Measurements from ENCODE around the gene OR4S2. TPM values are rescaled to one million over a fixed set of nuclear protein-coding genes. Genes with fewer than 3 reads are reported as not detected.

OR4S2 gene
- not detected for total RNA-seq

- no peaks in the 10 kb centered on the region for H3K9me3 ChIP-seq (ENCODE audit: low read depth, low read length)
- no peak within 1 kb of the TSS for H3K4me3 ChIP-seq (ENCODE audit: low read length)
- no peaks in the 10 kb centered on the region for H3K4me1 ChIP-seq (ENCODE audit: insufficient read depth, low read length)
- H3K27me3 ChIP-seq (ENCODE audit: insufficient read depth, low read length) = no peaks in the 10 kb centered on the region
These were observed at the start of gene OR4S2 for GRCh38 chr11:55648027-55648426. OR4S2 (plus strand) TSS chr11:55648327; CDS start chr11:55650904, 2,577 bp downstream.

DNA sequence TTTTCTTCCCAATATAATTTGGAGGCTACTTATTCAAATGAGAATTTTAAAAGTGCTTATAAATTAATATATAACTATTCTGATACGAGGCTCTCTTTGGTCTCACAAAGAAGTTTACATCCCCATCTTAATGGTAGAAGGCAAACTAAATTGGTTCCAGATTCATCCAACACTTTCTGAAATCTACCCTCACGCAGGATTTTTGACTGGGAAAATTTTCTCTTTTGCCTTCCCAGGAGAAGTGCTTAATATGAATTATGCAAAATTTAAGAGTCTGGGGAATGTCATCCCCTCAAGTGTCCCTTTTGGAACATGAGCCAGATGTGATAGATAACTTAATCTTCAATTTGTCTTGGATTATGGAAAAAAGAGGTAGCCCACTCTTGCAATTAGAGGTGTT, 40.6 kb upstream of the OR4S2 start, which contains the start of gene OR4C11:
OR4C11 (minus strand) TSS at position 101 of the 400 bp plus-strand sequence. CDS start 3,272 bp downstream, outside the sequence.
- Histone ChIP-seq H3K27me3 (ENCODE audit: insufficient read depth, low read length) (no peaks in the 10 kb centered on the region), H3K4me1 (ENCODE audit: insufficient read depth, low read length) (no peaks in the 10 kb centered on the region), H3K9me3 (ENCODE audit: low read depth, low read length) (no peaks in the 10 kb centered on the region), H3K4me3 (ENCODE audit: low read length) (no peak within 1 kb of the TSS)

DNA sequence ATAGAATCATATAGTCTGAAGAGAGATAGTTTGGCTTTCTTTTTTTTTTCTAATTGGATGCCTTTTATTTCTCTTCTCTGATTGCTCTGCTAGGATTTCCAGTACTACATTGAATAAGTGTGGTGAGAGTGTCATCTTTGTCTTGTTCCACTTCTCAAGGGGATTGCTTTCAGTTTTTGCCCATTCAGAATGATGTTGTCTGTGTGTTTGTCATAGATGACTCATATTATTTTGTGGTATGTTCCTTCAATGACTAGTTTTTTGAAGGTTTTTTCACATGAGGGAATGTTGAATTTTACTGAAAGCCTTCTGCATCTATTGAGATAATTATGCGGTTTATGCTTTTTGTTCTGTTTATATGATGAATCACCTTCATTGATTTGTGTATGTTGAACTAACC, 23.6 kb upstream of the OR4S2 start:
- Histone ChIP-seq H3K4me3 (ENCODE audit: low read length) (no peak overlapping the region), H3K4me1 (ENCODE audit: insufficient read depth, low read length) (no peaks in the 10 kb centered on the region), H3K9me3 (ENCODE audit: low read depth, low read length) (no peaks in the 10 kb centered on the region), H3K27me3 (ENCODE audit: insufficient read depth, low read length) (no peaks in the 10 kb centered on the region)

GRCh38 chr11:55634813-55635212, 13.3 kb upstream of the OR4S2 start, which contains the start of gene OR4P4:
OR4P4 (plus strand) TSS chr11:55635113.
- Histone ChIP-seq H3K4me1 (ENCODE audit: insufficient read depth, low read length) (no peaks in the 10 kb centered on the region), H3K4me3 (ENCODE audit: low read length) (no peak within 1 kb of the TSS)

DNA sequence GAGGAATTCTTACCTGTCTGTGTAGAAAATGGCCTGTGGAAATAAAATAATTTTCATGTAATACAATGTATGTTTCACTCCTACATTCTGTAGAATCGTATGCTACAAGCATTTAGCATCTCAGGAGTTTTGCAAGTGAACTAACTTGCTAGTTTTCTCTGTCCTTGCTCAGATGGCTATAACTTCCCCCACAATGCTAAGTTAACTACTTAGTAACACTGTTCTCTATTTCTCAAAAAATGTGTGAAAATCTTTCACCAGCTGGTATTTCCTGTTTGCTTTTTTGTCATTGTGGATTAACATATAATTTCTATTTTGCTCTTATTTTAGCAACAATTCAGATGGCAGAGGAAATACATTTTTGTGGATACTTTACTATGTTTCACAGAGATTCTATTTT, 4.4 kb downstream of the OR4S2 start:
- Histone ChIP-seq H3K4me1 (ENCODE audit: insufficient read depth, low read length) (no peaks in the 10 kb centered on the region), H3K27me3 (ENCODE audit: insufficient read depth, low read length) (no peaks in the 10 kb centered on the region), H3K9me3 (ENCODE audit: low read depth, low read length) (no peaks in the 10 kb centered on the region), H3K4me3 (ENCODE audit: low read length) (no peak overlapping the region)

More at GRCh38 chr11:55634813-55635212, 13.3 kb upstream of the OR4S2 start, which contains the start of gene OR4P4:
- no peaks in the 10 kb centered on the region for H3K9me3 ChIP-seq (ENCODE audit: low read depth, low read length)
- no peaks in the 10 kb centered on the region for H3K27me3 ChIP-seq (ENCODE audit: insufficient read depth, low read length)

DNA sequence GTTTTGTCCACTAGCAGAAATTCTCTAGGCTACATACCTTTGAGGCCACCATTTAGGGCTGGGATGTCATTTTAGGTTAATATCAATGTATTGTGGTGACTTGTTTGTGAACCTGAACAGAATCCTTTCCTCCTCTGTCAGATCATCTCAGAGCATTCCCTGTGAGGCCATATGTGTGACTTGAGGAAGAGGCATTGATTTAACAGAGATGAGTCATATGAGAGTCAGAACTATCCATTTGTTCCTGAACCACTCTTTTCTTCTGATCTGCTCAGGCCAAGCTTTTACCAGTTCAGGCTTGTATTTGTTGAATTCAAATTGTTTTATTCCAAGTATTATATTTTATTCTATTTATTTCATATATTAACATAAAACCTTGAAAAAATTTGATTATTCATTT, 7.0 kb downstream of the OR4S2 start:
- H3K4me3 ChIP-seq (ENCODE audit: low read length) = no peak overlapping the region
- no peaks in the 10 kb centered on the region for H3K4me1 ChIP-seq (ENCODE audit: insufficient read depth, low read length)
- H3K9me3 ChIP-seq (ENCODE audit: low read depth, low read length) = no peaks in the 10 kb centered on the region
- H3K27me3 ChIP-seq (ENCODE audit: insufficient read depth, low read length) = no peaks in the 10 kb centered on the region

- no peak overlapping the region for H3K4me3 ChIP-seq (ENCODE audit: low read length)
- no peaks in the 10 kb centered on the region for H3K4me1 ChIP-seq (ENCODE audit: insufficient read depth, low read length)
- H3K9me3 ChIP-seq (ENCODE audit: low read depth, low read length) = no peaks in the 10 kb centered on the region
- H3K27me3 ChIP-seq (ENCODE audit: insufficient read depth, low read length) = no peaks in the 10 kb centered on the region
These were observed 10.0 kb downstream of the OR4S2 start for GRCh38 chr11:55658031-55658573.

DNA sequence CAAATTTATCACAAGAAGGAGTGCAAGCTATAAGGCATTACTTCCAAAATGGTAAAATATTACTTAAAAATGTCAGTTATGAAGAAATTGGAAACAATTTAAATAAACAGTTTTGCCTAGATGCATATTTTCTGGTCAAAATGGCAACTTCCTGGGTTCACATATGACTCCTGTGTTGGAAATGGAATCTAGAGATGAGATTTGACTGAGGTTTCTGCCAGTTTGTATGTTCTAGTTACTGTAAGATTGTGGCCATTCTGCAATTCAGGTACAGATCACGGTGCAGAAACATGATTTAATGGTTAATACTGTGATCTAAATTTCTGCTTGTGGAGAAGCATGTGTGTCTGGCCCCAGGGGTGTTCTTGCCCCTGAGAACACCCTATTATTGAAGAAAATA, 10.5 kb downstream of the OR4S2 start:
- no peak overlapping the region for H3K4me3 ChIP-seq (ENCODE audit: low read length)
- H3K4me1 ChIP-seq (ENCODE audit: insufficient read depth, low read length) = no peaks in the 10 kb centered on the region
- no peaks in the 10 kb centered on the region for H3K27me3 ChIP-seq (ENCODE audit: insufficient read depth, low read length)
- no peaks in the 10 kb centered on the region for H3K9me3 ChIP-seq (ENCODE audit: low read depth, low read length)

DNA sequence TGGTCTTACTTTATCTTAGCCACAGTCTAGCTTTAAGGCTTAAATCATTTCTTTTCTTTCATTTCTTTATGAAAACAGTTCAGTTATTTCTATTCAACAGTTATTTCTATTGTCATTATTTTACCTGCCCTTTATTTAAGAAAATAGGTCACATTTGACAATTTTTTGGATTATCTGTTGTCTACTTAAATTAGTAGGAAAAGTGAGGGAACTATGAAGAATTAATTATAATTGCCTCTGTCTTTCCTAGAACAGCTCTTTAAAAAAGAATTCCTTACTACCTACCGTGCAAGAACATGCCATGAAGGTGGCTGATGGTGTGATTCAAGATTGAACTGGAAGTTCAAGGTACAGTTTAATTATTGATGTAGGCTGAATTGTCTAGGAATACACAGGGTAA, 13.8 kb downstream of the OR4S2 start, which contains the start of gene OR4C6:
OR4C6 (plus strand) TSS at position 301 of the 400 bp plus-strand sequence. CDS start 2,966 bp downstream, outside the sequence.
- no peaks in the 10 kb centered on the region for H3K9me3 ChIP-seq (ENCODE audit: low read depth, low read length)
- no peak within 1 kb of the TSS for H3K4me3 ChIP-seq (ENCODE audit: low read length)
- H3K4me1 ChIP-seq (ENCODE audit: insufficient read depth, low read length) = no peaks in the 10 kb centered on the region
- H3K27me3 ChIP-seq (ENCODE audit: insufficient read depth, low read length) = no peaks in the 10 kb centered on the region

GRCh38 chr11:55669376-55669775, 21.2 kb downstream of the OR4S2 start:
- no peaks in the 10 kb centered on the region for H3K9me3 ChIP-seq (ENCODE audit: low read depth, low read length)
- no peaks in the 10 kb centered on the region for H3K4me1 ChIP-seq (ENCODE audit: insufficient read depth, low read length)
- no peak overlapping the region for H3K4me3 ChIP-seq (ENCODE audit: low read length)
- H3K27me3 ChIP-seq (ENCODE audit: insufficient read depth, low read length) = no peaks in the 10 kb centered on the region

- no peaks in the 10 kb centered on the region for H3K9me3 ChIP-seq (ENCODE audit: low read depth, low read length)
- no peak overlapping the region for H3K4me3 ChIP-seq (ENCODE audit: low read length)
- no peaks in the 10 kb centered on the region for H3K27me3 ChIP-seq (ENCODE audit: insufficient read depth, low read length)
- H3K4me1 ChIP-seq (ENCODE audit: insufficient read depth, low read length) = no peaks in the 10 kb centered on the region
These were observed 25.7 kb downstream of the OR4S2 start for GRCh38 chr11:55673860-55674259.

- Histone ChIP-seq H3K4me3 (ENCODE audit: low read length) (no peak overlapping the region), H3K27me3 (ENCODE audit: insufficient read depth, low read length) (no peaks in the 10 kb centered on the region), H3K9me3 (ENCODE audit: low read depth, low read length) (no peaks in the 10 kb centered on the region), H3K4me1 (ENCODE audit: insufficient read depth, low read length) (no peaks in the 10 kb centered on the region)
These were observed 49.7 kb downstream of the OR4S2 start for GRCh38 chr11:55697817-55698216.

DNA sequence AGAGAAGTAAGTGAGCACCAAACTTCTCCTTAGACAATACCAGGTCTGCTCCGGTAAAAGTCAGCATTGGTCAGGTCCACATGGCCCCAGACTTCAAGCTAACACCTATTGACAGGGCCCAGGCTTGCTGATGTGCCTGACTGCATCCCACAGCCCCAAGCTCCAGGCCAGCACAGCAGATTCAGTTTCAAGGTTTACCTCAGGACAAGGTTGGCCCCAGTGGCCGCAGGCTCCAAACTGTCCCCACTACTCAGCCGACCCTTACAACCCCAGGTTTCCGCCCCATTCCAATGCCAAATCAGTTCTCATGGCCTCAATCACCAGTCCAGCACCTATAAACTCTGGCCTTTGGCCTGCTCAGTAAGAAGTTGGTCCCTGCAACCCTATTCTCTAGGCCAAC, 53.3 kb downstream of the OR4S2 start:
- Histone ChIP-seq H3K4me1 (ENCODE audit: insufficient read depth, low read length) (no peaks in the 10 kb centered on the region), H3K4me3 (ENCODE audit: low read length) (no peak overlapping the region), H3K27me3 (ENCODE audit: insufficient read depth, low read length) (no peaks in the 10 kb centered on the region), H3K9me3 (ENCODE audit: low read depth, low read length) (no peaks in the 10 kb centered on the region)
